K562 (cell line): ENCODE data around the gene KAT6B. TPM values are rescaled to one million over a fixed set of nuclear protein-coding genes. Genes with fewer than 3 reads are reported as not detected.

Source experiments
- ATAC-seq: fragments of 200-7000 bp; cut with Tn5 transposase; 3 replicates; pipeline ENCODE4 v1.9.1; 2020; ENCODE audit warnings: moderate library complexity
- BruUV-seq: library from RNA; stranded (reverse); fragments of 400-500 nt; replicated peaks from 2 replicates; lab custom pipeline; 2021; lab: Mats Ljungman, UMichigan
- CTCF ChIA-PET: fragments of 300-600 bp; formaldehyde crosslinking; extraction: SDS; loops from one replicate; lab custom pipeline; 2021; ENCODE audit warnings: low intra/inter-chr PET ratio; lab: Yijun Ruan, JAX
- POLR2A ChIA-PET: fragments of 300-600, 350-650 bp; sonication (Branson Sonifier 250); formaldehyde crosslinking; extraction: SDS; loops from one replicate; lab custom pipeline; 2021; ENCODE audit warnings: antibody characterized with exemption, inconsistent platforms; lab: Yijun Ruan, JAX
- DNase-seq, 4 experiments: peaks; one replicate each; pipeline versions ENCODE4 v3.0.0 to v3.0.0-alpha.2; 2011 to 2018; ENCODE audit warnings: low spot score in 3 of 4, mixed read lengths in 3 of 4; ENCODE audit errors: extremely low read depth in 1 of 4
- FAIRE-seq: peaks from 2 replicates; lab custom pipeline; 2011; peaks lifted over from hg19 to GRCh38; lab: Jason Lieb, UNC
- H2AFZ ChIP-seq: 2 replicates; pipeline ENCODE4 v1.6.0; 2011; ENCODE audit warnings: low read depth, low read length, control low read depth, inconsistent platforms
- H3K27ac ChIP-seq: fragments of 200-600 bp; 3 replicates; pipeline ENCODE4 v1.8.0; 2011; ENCODE audit warnings: low read depth, mild to moderate bottlenecking, control low read depth, inconsistent platforms, low read length, moderate library complexity, mixed read lengths; ENCODE audit errors: extremely low read depth
- H3K27me3 ChIP-seq, 2 experiments: fragments of 300-600 bp in 1 of 2; 2 replicates in 1 of 2; 3 replicates in 1 of 2; pipeline versions ENCODE4 v1.6.0 to v1.8.0; 2011; ENCODE audit warnings: inconsistent platforms in 2 of 2, low read length in 2 of 2, mild to moderate bottlenecking in 1 of 2, mixed read lengths in 1 of 2, moderate library complexity in 1 of 2; ENCODE audit not compliant: control insufficient read depth in 2 of 2, insufficient read depth in 2 of 2
- H3K36me3 ChIP-seq: fragments of 300-600 bp; 3 replicates; pipeline ENCODE4 v1.8.0; 2011; ENCODE audit warnings: mild to moderate bottlenecking, low read length, inconsistent platforms; ENCODE audit not compliant: control insufficient read depth, insufficient read depth
- H3K4me1 ChIP-seq, 2 experiments: fragments of 200-600 bp in 1 of 2; replicated peaks in 1 of 2; 2 replicates in 1 of 2; 3 replicates in 1 of 2; pipeline versions ENCODE4 v1.5.1 to v1.8.0; 2011; ENCODE audit warnings: inconsistent platforms in 2 of 2, low read length in 2 of 2, mild to moderate bottlenecking in 1 of 2, mixed read lengths in 1 of 2, moderate library complexity in 1 of 2; ENCODE audit not compliant: control insufficient read depth in 2 of 2, insufficient read depth in 2 of 2
- H3K4me2 ChIP-seq: 2 replicates; pipeline ENCODE4 v1.6.1; 2011; ENCODE audit warnings: low read length, control low read depth, inconsistent platforms, mixed read lengths; ENCODE audit not compliant: insufficient read depth
- H3K4me3 ChIP-seq: fragments of 200-600 bp; sonication (generic), shearing (Covaris generic); 2 replicates; pipeline ENCODE4 v1.5.1; 2016; ENCODE audit warnings: control low read depth, inconsistent platforms
- H3K79me2 ChIP-seq: fragments of 200-600 bp; 3 replicates; pipeline ENCODE4 v1.8.0; 2011; ENCODE audit warnings: low read length, inconsistent platforms; ENCODE audit not compliant: control insufficient read depth, insufficient read depth
- H3K9ac ChIP-seq, 2 experiments: 2 replicates each; pipeline versions ENCODE4 v1.6.0 to v1.6.1; 2011; ENCODE audit warnings: low read depth in 2 of 2, low read length in 2 of 2, control low read depth in 1 of 2, inconsistent platforms in 1 of 2, mild to moderate bottlenecking in 1 of 2, mixed read lengths in 1 of 2; ENCODE audit not compliant: insufficient read depth in 1 of 2
- H3K9me1 ChIP-seq: one replicate; pipeline ENCODE4 v1.6.0; 2011; ENCODE audit warnings: inconsistent platforms, mild to moderate bottlenecking, low read length, moderate library complexity; ENCODE audit not compliant: control insufficient read depth, insufficient read depth
- H3K9me3 ChIP-seq: replicated peaks from 2 replicates; pipeline ENCODE4 v1.5.1; 2011; ENCODE audit warnings: low read depth, low read length, inconsistent platforms; ENCODE audit not compliant: control insufficient read depth, insufficient read depth
- H4K20me1 ChIP-seq: replicated peaks from 2 replicates; pipeline ENCODE4 v1.6.1; 2011; ENCODE audit warnings: low read length, inconsistent platforms, mixed read lengths; ENCODE audit not compliant: control insufficient read depth, insufficient read depth
- ARID2 ChIP-seq: fragments of 450-650 bp; IDR thresholded peaks from 2 replicates; pipeline ENCODE4 v1.6.1; 2017; ENCODE audit warnings: antibody characterized with exemption, mild to moderate bottlenecking
- BRD9 ChIP-seq: fragments of 450-650 bp; IDR thresholded peaks from 2 replicates; pipeline ENCODE4 v1.6.1; 2018; ENCODE audit warnings: low read depth; ENCODE audit not compliant: partially characterized antibody
- BRF2 ChIP-seq: IDR thresholded peaks from 3 replicates; pipeline ENCODE4 v1.6.1; 2011; ENCODE audit warnings: borderline replicate concordance, mild to moderate bottlenecking; ENCODE audit not compliant: insufficient read length, insufficient read depth
- CBFB ChIP-seq: sonication (generic); formaldehyde crosslinking; IDR thresholded peaks from 2 replicates; pipeline ENCODE4 v1.4.0; 2020; ENCODE audit warnings: mild to moderate bottlenecking, missing genetic modification reagents
- EP300 ChIP-seq: IDR thresholded peaks from 2 replicates; pipeline ENCODE4 v1.6.1; 2012; ENCODE audit warnings: low read length, improper control_type of control experiment
- RBFOX2 ChIP-seq: fragments of 200-400 bp; formaldehyde crosslinking; IDR thresholded peaks from 2 replicates; pipeline ENCODE4 v1.6.1; 2017; ENCODE audit warnings: low read depth, mild to moderate bottlenecking, low read length, moderate library complexity
- ZKSCAN3 ChIP-seq: fragments of 250-450 bp; sonication (Bioruptor Pico); IDR thresholded peaks from 2 replicates; pipeline ENCODE4 v1.4.0; 2020
- ZNF280A ChIP-seq: fragments of 450-650 bp; IDR thresholded peaks from 2 replicates; pipeline ENCODE4 v1.6.1; 2018; ENCODE audit warnings: mild to moderate bottlenecking, low read depth; ENCODE audit not compliant: partially characterized antibody
- ZNF75A ChIP-seq: fragments of 450-650 bp; formaldehyde crosslinking; IDR thresholded peaks from 2 replicates; pipeline ENCODE4 v1.4.0; 2020; ENCODE audit warnings: mild to moderate bottlenecking
- ZNF77 ChIP-seq: fragments of 250-450 bp; sonication (Bioruptor Pico); IDR thresholded peaks from 2 replicates; pipeline ENCODE4 v1.5.0; 2020
- WGBS: fragments of 100-300 bp; shearing (Covaris generic); methylation state at CpG from one replicate; pipeline ENCODE4 v1.1.6; 2016; ENCODE audit warnings: low coverage, mixed read lengths; ENCODE audit not compliant: insufficient coverage; ENCODE audit errors: missing lambda C conversion rate; 5-methylcytosine and 5-hydroxymethylcytosine counted together
- in situ Hi-C: fragments of 300-500 bp; cut with MboI; formaldehyde crosslinking; loops from 4 replicates; pipeline ENCODE4 v1.15.0; 2018; ENCODE audit warnings: inconsistent platforms, mixed read lengths
- intact Hi-C: fragments of 100-400 bp; cut with micrococcal nuclease; formaldehyde crosslinking; loops from 2 replicates; pipeline ENCODE4 v1.14.2; 2022
- polyA plus RNA-seq, 8 experiments: library from polyadenylated mRNA; depleted of rRNA in 4 of 8; stranded (reverse) in 5 of 8; unstranded in 3 of 8; fragments of >200 nt; fragmentation: Nextera tagmentation in 2 of 8; fragmentation: Illumina TruSeq in 1 of 8; extraction: Ambion mirVana in 2 of 8; extraction: Trizol in 1 of 8; gene quantifications; 2 replicates each; pipeline versions ENCODE4 v1.2.1 to v1.2.3, GENCODE V29; 2011 to 2014; ENCODE audit warnings: inconsistent platforms in 1 of 8, missing spikeins in 1 of 8
- total RNA-seq, 7 experiments: library from RNA; depleted of rRNA in 6 of 7; stranded (reverse); fragments of >200 nt in 6 of 7; fragmentation: Illumina TruSeq in 2 of 7; extraction: Trizol in 2 of 7; gene quantifications; 2 replicates each; pipeline versions ENCODE4 v1.2.1 to v1.2.3, GENCODE V29; 2011 to 2021; ENCODE audit warnings: low replicate concordance in 1 of 7

KAT6B gene
- total and polyA plus RNA-seq, 9 of the 15 experiments (the other 6 are each of a cell fraction or from before 2014, with no cell fraction given): 1.4 to 9.2 (median 6.8) TPM

GRCh38 chr10:75032813-75033212, 206.4 kb downstream of the KAT6B start:
- Histone ChIP-seq H3K79me2 (no peaks in the 10 kb centered on the region), H3K27me3 (peaks cover 6 to 18% of the 10 kb centered on the region in 2 experiments), H3K4me2 (no peak overlapping the region)
- TF ChIP-seq ZNF280A: no peak
- TF ChIP-seq EP300: no peak
- no peak for TF ChIP-seq CBFB (CRISPR knock-in tag)
- TF ChIP-seq RBFOX2: no peak
- TF ChIP-seq ZKSCAN3: no peak
- no peak for TF ChIP-seq ARID2
- no peak for TF ChIP-seq ZNF75A
- no peak for TF ChIP-seq ZNF77
- no peak for TF ChIP-seq BRF2
- TF ChIP-seq BRD9: no peak
- TF ChIP-seq, all 486 proteins: peak for 0
- intact Hi-C loops: no loop called here
- 59% methylated on average over 8 of the region's 8 CpGs for WGBS
- Histone ChIP-seq H3K9ac (no peak overlapping the region), H3K4me1 (peaks cover 0 to 7% of the 10 kb centered on the region in 2 experiments; a peak in 2 of 5 replicates), H3K27ac (no peak overlapping the region), H2AFZ (no peak overlapping the region), H3K9me1 (no peaks in the 10 kb centered on the region), H3K4me3 (no peak overlapping the region), H4K20me1 (no peaks in the 10 kb centered on the region), H3K9me3 (no peaks in the 10 kb centered on the region), H3K36me3 (no peaks in the 10 kb centered on the region)
- in situ Hi-C loops: no loop called here
- DNase-seq (no peak), ATAC-seq (no peak), FAIRE-seq (no peak)
- no TSS peak for BruUV-seq
- ChIA-PET CTCF (no interaction called here), POLR2A (no interaction called here)
